Testis (tissue), 3 donors: Measurements from ENCODE around the gene UGT3A2. TPM values are rescaled to one million over a fixed set of nuclear protein-coding genes. Genes with fewer than 3 reads are reported as not detected.

Experiments used
- DNase-seq: peaks from one replicate; pipeline ENCODE4 v3.0.0-alpha.2; 2019
- H3K27ac ChIP-seq, 2 donors: fragments of 200-600 bp; sonication (generic); one replicate each; pipeline ENCODE4 v1.5.1; 2019
- H3K27me3 ChIP-seq: fragments of 200-600 bp; sonication (generic); one replicate; pipeline ENCODE4 v1.5.1; 2019
- H3K36me3 ChIP-seq: fragments of 200-600 bp; sonication (generic); one replicate; pipeline ENCODE4 v1.5.1; 2017; ENCODE audit warnings: low read depth; ENCODE audit errors: missing control alignments
- H3K4me1 ChIP-seq: fragments of 200-600 bp; sonication (generic); one replicate; pipeline ENCODE4 v1.5.1; 2019
- H3K4me3 ChIP-seq, 2 donors: fragments of 200-600 bp; sonication (generic); one replicate each; pipeline ENCODE4 v1.5.1; 2017 to 2019
- H3K9me3 ChIP-seq: fragments of 200-600 bp; sonication (generic); one replicate; pipeline ENCODE4 v1.5.1; 2017
- POLR2A ChIP-seq: fragments of 450-650 bp; IDR thresholded peaks from one replicate; pipeline ENCODE4 v1.6.1; 2017; ENCODE audit warnings: antibody characterized with exemption, mild to moderate bottlenecking, moderate library complexity
- WGBS, 2 donors: methylation state at CpG; one replicate each; pipeline ENCODE4 v1.1.5; 2018; 5-methylcytosine and 5-hydroxymethylcytosine counted together
- intact Hi-C: fragments of 100-400 bp; cut with DNase I; formaldehyde crosslinking; loops from one replicate; pipeline ENCODE4 v1.15.1; 2023; ENCODE audit warnings: low total_unique reads
- polyA plus RNA-seq: library from polyadenylated mRNA; stranded (reverse); fragments of 350-450 nt; fragmentation: Illumina TruSeq; extraction: RNeasy Lipid Tissue Mini Kit (QIAGEN cat#74804); gene quantifications from one replicate; pipeline ENCODE4 v1.2.3, GENCODE V29; 2014; ENCODE audit warnings: low read depth, low replicate concordance; ENCODE audit not compliant: insufficient read depth
- small RNA-seq, 2 donors: library from RNA; depleted of rRNA; stranded (forward); fragments of <200 nt; gene quantifications; one replicate each; pipeline ENCODE3, GENCODE V24; 2016
- total RNA-seq, 2 donors: library from RNA; depleted of rRNA; stranded (reverse); fragments of >200 nt; gene quantifications; one replicate each; pipeline ENCODE4 v1.2.3, GENCODE V29; 2016
- TF ChIP-seq, protein P1 (sequence below), 3 experiments: fragments of 450-650 bp in 2 of 3; fragments of 200-600 bp in 1 of 3; sonication (generic) in 1 of 3; IDR thresholded peaks; one replicate each; pipeline ENCODE4 v1.5.1; 2016 to 2019; ENCODE audit warnings: antibody characterized with exemption in 3 of 3, mild to moderate bottlenecking in 2 of 3, moderate library complexity in 1 of 3

The UGT3A2 gene
- total and polyA plus RNA-seq, 3 donors from 2014 or later: 6.9 to 14.9 (median 10.8) TPM

DNA sequence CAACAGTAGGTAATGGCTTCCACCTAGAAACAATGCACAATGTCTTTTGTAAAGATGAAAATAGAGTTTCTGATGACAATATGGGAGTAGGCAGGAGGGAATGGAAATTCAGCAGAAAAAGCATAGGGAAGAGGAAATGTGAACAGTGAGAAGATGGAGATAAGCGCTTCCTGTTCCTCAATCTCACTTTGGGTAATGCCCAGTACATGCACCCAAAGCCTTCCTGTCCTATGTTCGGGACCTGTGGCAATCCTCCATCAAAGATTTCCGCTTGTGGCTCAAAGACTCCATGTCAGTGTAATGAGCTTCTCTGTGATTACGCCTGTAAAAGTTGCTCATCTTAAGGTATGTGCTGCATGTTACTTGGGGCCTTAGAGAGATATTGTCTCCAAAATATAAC, 78.2 kb downstream of the UGT3A2 start:
- intact Hi-C loops: no loop called here
- H3K36me3 ChIP-seq: no peaks in the 10 kb centered on the region
- TF ChIP-seq POLR2A: no peak
- TF ChIP-seq, protein P1, sequence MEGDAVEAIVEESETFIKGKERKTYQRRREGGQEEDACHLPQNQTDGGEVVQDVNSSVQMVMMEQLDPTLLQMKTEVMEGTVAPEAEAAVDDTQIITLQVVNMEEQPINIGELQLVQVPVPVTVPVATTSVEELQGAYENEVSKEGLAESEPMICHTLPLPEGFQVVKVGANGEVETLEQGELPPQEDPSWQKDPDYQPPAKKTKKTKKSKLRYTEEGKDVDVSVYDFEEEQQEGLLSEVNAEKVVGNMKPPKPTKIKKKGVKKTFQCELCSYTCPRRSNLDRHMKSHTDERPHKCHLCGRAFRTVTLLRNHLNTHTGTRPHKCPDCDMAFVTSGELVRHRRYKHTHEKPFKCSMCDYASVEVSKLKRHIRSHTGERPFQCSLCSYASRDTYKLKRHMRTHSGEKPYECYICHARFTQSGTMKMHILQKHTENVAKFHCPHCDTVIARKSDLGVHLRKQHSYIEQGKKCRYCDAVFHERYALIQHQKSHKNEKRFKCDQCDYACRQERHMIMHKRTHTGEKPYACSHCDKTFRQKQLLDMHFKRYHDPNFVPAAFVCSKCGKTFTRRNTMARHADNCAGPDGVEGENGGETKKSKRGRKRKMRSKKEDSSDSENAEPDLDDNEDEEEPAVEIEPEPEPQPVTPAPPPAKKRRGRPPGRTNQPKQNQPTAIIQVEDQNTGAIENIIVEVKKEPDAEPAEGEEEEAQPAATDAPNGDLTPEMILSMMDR (IDR thresholded peaks at IDR 0.05): no peak
- H3K27ac ChIP-seq: no peak overlapping the region
- H3K9me3 ChIP-seq: no peaks in the 10 kb centered on the region
- H3K27me3 ChIP-seq: no peaks in the 10 kb centered on the region
- no peak for DNase-seq
- H3K4me1 ChIP-seq: no peaks in the 10 kb centered on the region
- WGBS, 2 donors: 50 to 76% methylated on average over 4 of the region's 4 CpGs
- H3K4me3 ChIP-seq: no peak overlapping the region

- no peaks in the 10 kb centered on the region for H3K27me3 ChIP-seq
- 63 to 66% methylated on average over 3 of the region's 3 CpGs for whole genome bisulfite sequencing, 2 donors
- no peaks in the 10 kb centered on the region for H3K4me1 ChIP-seq
- H3K36me3 ChIP-seq: no peaks in the 10 kb centered on the region
- TF ChIP-seq POLR2A: no peak
- TF ChIP-seq, protein P1 (IDR thresholded peaks at IDR 0.05): no peak
- H3K4me3 ChIP-seq: no peak overlapping the region
- no peak overlapping the region for H3K27ac ChIP-seq
- intact Hi-C loops: no loop called here
- H3K9me3 ChIP-seq: no peaks in the 10 kb centered on the region
- no peak for DNase-seq
Measured at GRCh38 chr5:35987776-35988175, 78.9 kb downstream of the UGT3A2 start.

Small RNAs within 50 kb of the gene (small RNA-seq; reads per million reads assigned to genes)
- 0 reads per million in 2 donors for gene AC016612.1

Other genes with a start within 250 kb of the UGT3A2 start
- gene IL7R, start 210.0 kb downstream of the UGT3A2 start, total RNA-seq: 10 to 100 TPM in 1 of 2 donors, 1 to 10 TPM in 1; 7.6 to 17.5 TPM
- gene IL7R, start 210.0 kb downstream of the UGT3A2 start, polyA plus RNA-seq: 12.1 TPM
- gene CAPSL, start 128.3 kb downstream of the UGT3A2 start, total RNA-seq: 1 to 10 TPM; 3.5 to 4.5 TPM
- gene CAPSL, start 128.3 kb downstream of the UGT3A2 start, polyA plus RNA-seq: 28.5 TPM
- 1 to 10 TPM; 4.3 to 7.5 TPM for gene UGT3A1, start 75.5 kb downstream of the UGT3A2 start, total RNA-seq
- 12.4 TPM for gene UGT3A1, start 75.5 kb downstream of the UGT3A2 start, polyA plus RNA-seq
- 10 to 100 TPM in 1 of 2 donors, 1 to 10 TPM in 1; 8.2 to 24.4 TPM for gene LMBRD2, start 85.0 kb upstream of the UGT3A2 start, total RNA-seq
- gene LMBRD2, start 85.0 kb upstream of the UGT3A2 start, polyA plus RNA-seq: 6.3 TPM
- 10 to 100 TPM; 10.6 to 14.2 TPM for gene SKP2, start 85.2 kb upstream of the UGT3A2 start, total RNA-seq
- gene SKP2, start 85.2 kb upstream of the UGT3A2 start, polyA plus RNA-seq: 7.1 TPM
- 10 to 100 TPM; 27.1 to 42.2 TPM for gene NADK2, start 175.0 kb upstream of the UGT3A2 start, total RNA-seq
- 55.1 TPM for gene NADK2, start 175.0 kb upstream of the UGT3A2 start, polyA plus RNA-seq
- 10 to 100 TPM; 19.9 to 26.3 TPM for gene RANBP3L, start 235.0 kb upstream of the UGT3A2 start, total RNA-seq
- gene RANBP3L, start 235.0 kb upstream of the UGT3A2 start, polyA plus RNA-seq: 3.6 TPM